ENCODE results near the gene A4GALT. TPM values are rescaled to one million over a fixed set of nuclear protein-coding genes. Genes with fewer than 3 reads are reported as not detected.

Gene A4GALT
- total and polyA plus RNA-seq, 3 donors from 2014 or later = 13.5 to 17.3 (median 15.7) TPM

DNA sequence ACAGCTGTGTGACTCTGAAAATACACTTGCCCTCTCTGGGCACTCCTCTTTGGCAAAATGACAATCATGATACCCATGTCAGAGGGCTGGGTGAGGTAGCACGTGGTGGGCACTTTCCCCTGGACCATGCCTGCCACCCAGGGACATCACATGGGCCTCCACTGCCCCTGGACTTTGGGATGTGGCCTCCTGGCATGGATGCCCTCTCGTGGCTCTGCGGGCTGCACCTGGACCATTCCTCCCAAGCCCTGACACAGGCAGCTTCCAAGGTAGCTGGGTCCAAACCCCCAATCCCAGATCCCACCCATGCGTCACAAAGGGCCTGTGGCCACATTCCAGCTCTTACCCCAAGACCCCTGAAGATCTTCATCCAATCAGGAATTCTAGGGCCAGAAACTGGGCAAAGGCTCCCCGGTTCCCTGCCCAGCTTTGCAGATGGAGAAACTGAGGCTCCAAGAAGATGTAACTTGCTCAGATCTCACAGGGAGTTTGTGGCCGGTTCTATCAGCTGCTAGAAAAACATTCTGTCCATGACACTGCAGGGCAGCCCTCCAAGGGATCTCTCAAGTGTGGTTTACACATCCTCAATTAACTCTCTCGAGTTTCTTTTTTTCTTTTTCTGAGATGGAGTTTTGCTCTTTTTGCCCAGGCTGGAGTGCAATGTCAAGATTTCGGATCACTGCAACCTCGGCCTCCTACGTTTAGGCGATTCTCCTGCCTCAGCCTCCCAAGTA lies 36.0 kb downstream of the A4GALT start:
- Histone ChIP-seq H3K9me3 (no peaks in the 10 kb centered on the region), H3K4me1 (peaks cover 57% of the 10 kb centered on the region), H3K27me3 (no peaks in the 10 kb centered on the region), H3K4me3 (no peak overlapping the region), H3K27ac (peak overlapping the region in 1 of 2 donors; percentile 56), H3K36me3 (ENCODE audit: low read depth, missing control alignments) (no peaks in the 10 kb centered on the region)
- peak; percentile 82 for DNase-seq
- intact Hi-C loops (cut with DNase I; ENCODE audit: low total_unique reads) = no loop called here
- 74 to 79% methylated on average over 10 to 11 of the region's 11 CpGs for WGBS, 2 donors
- TF ChIP-seq POLR2A (IDR thresholded peaks at IDR 0.05) = no peak
- TF ChIP-seq, protein P1, sequence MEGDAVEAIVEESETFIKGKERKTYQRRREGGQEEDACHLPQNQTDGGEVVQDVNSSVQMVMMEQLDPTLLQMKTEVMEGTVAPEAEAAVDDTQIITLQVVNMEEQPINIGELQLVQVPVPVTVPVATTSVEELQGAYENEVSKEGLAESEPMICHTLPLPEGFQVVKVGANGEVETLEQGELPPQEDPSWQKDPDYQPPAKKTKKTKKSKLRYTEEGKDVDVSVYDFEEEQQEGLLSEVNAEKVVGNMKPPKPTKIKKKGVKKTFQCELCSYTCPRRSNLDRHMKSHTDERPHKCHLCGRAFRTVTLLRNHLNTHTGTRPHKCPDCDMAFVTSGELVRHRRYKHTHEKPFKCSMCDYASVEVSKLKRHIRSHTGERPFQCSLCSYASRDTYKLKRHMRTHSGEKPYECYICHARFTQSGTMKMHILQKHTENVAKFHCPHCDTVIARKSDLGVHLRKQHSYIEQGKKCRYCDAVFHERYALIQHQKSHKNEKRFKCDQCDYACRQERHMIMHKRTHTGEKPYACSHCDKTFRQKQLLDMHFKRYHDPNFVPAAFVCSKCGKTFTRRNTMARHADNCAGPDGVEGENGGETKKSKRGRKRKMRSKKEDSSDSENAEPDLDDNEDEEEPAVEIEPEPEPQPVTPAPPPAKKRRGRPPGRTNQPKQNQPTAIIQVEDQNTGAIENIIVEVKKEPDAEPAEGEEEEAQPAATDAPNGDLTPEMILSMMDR (IDR thresholded peaks at IDR 0.05) = no peak

DNA sequence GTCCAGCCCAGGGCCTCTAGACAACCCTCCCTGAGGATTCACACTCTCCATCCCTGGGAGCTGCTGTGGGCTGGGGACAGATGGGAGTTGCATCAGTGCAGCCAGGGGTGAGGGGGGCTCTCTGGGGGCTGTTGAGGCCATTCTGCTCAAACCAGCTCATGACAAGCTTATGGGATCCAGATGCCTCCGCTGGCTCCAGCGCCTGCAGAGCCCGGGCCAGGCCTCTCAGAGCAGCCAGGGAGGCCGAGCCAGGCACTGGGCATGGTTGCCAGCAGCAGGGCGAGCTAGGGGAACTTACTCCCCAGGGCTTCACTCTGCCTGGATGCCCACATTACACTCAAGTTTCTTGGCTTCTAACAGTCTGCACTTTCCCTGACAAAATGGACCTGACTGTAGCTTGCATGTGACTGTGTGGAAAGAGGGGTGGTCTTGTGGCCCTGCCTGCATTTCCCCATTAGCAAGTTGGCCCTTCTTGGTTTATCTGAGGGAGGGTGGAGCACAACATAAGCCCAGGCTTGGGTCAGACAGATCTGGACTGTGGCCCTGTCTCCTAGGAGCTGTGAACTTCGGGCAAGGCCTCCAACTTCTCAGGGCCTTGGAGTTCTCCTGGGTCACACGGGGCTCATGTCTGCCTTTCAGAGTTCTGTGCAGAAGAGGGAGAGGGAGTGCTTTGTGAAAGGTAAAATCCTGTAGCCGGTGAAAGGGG lies 36.9 kb downstream of the A4GALT start:
- TF ChIP-seq POLR2A (IDR thresholded peaks at IDR 0.05) = no peak
- TF ChIP-seq, protein P1 (IDR thresholded peaks at IDR 0.05) = no peak
- H3K36me3 ChIP-seq (ENCODE audit: low read depth, missing control alignments) = no peaks in the 10 kb centered on the region
- WGBS, 2 donors = 59 to 61% methylated on average over 3 to 8 of the region's 8 CpGs

DNA sequence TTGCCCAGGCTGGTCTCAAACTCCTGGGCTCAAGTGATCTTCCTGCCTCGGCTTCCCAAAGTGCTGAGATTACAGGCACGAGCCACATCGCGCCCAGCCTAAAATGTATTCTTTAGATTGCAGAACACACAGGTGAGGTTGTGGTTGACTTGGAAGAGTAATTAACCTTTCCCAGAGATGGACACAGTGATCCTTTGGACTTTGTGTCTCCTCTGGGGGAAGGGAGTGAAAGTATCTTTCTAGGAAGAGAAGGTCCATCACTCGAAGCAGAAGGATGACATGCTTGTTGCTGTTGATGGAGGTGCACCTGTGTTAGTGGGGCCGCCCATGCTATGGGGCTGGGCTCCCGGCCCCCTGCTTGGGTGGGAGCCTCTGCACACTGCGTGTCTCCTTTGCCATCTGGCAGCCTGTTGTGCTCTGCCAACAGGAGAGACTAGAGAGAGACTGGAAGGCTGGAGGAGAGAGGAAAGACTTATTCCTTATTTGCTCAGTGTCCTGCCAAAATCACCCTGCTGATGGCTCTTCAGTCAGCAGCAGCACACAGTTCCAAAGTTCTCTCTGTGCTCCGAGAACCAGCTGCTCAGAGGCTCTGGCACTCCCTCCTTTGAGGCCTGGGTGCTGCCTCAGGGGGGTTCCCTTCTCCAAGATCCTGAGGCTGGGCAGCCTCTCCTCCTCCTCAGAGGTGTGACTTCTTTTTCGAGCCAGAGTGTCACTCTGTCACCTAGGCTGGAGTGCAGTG lies 38.4 kb downstream of the A4GALT start:
- TF ChIP-seq, protein P1 (IDR thresholded peaks at IDR 0.05) = no peak
- TF ChIP-seq POLR2A (IDR thresholded peaks at IDR 0.05) = no peak
- 64 to 72% methylated on average over 10 of the region's 10 CpGs for WGBS, 2 donors
- intact Hi-C loops (cut with DNase I; ENCODE audit: low total_unique reads) = no loop called here
- Histone ChIP-seq H3K36me3 (ENCODE audit: low read depth, missing control alignments) (no peaks in the 10 kb centered on the region), H3K9me3 (no peaks in the 10 kb centered on the region), H3K4me3 (no peak overlapping the region), H3K4me1 (peaks cover 44% of the 10 kb centered on the region), H3K27ac (no peak overlapping the region), H3K27me3 (no peaks in the 10 kb centered on the region)
- no peak for DNase-seq

More for the DNA sequence above, 36.9 kb downstream of the A4GALT start:
- peaks cover 53% of the 10 kb centered on the region for H3K4me1 ChIP-seq
- peak overlapping the region in 1 of 2 donors; percentile 56 for H3K27ac ChIP-seq
- H3K4me3 ChIP-seq = no peak overlapping the region
- no peak for DNase-seq
- no peaks in the 10 kb centered on the region for H3K9me3 ChIP-seq
- no peaks in the 10 kb centered on the region for H3K27me3 ChIP-seq
- intact Hi-C loops (cut with DNase I; ENCODE audit: low total_unique reads) = no loop called here

DNA sequence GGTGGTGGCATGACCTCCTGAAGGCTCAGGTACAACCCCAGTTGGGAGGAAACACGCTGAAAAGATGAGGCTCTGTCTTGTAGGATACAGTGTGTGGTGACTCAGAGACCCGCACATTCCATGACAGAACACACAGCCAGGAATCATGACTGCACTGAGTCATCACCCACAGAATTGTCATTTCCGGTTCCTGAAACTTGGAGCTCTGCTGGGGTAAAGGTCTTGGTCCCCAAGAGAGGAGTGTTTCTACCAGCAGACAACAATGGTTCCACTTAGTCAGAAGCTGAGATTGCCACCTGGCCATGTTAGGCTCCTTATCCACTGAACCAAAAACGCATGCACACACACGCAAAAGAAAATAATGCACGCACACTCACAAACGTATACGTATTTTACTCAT lies 40.0 kb downstream of the A4GALT start:
- peaks cover 41% of the 10 kb centered on the region for H3K4me1 ChIP-seq
- H3K4me3 ChIP-seq = no peak overlapping the region
- no peaks in the 10 kb centered on the region for H3K36me3 ChIP-seq (ENCODE audit: low read depth, missing control alignments)
- H3K9me3 ChIP-seq = no peaks in the 10 kb centered on the region
- H3K27ac ChIP-seq = no peak overlapping the region
- no peaks in the 10 kb centered on the region for H3K27me3 ChIP-seq
- 84 to 91% methylated on average over 7 to 8 of the region's 8 CpGs for WGBS, 2 donors
- DNase-seq = no peak
- intact Hi-C loops (cut with DNase I; ENCODE audit: low total_unique reads) = no loop called here
- TF ChIP-seq POLR2A (IDR thresholded peaks at IDR 0.05) = no peak
- TF ChIP-seq, protein P1 (IDR thresholded peaks at IDR 0.05) = no peak
